NCI-H2227 (cell line): ENCODE data around the gene EDARADD.
"Not testable (repeated sequence)": the region's sequence is repeated elsewhere in the genome, so short reads cannot be mapped to it uniquely, and the experiment has no call there.

Source experiments
- DNase-seq: peaks from one replicate; lab custom pipeline; 2025; ENCODE audit not compliant: unreplicated experiment; lab: John Stamatoyannopoulos, UW

Gene EDARADD

GRCh38 chr1:236484310-236484971 lies 90.4 kb downstream of the EDARADD start:
- DNase-seq: no peak

GRCh38 chr1:236486356-236487002 lies 92.4 kb downstream of the EDARADD start:
- no peak for DNase-seq

GRCh38 chr1:236489161-236489560 lies 95.1 kb downstream of the EDARADD start:
- DNase-seq: not testable (repeated sequence)

- peak; percentile 70 for DNase-seq
Measured at GRCh38 chr1:236489710-236490377, 95.8 kb downstream of the EDARADD start.

- DNase-seq: no peak
Measured at GRCh38 chr1:236491469-236492136, 97.5 kb downstream of the EDARADD start.

- DNase-seq: no peak
Measured at GRCh38 chr1:236492378-236492777, 98.3 kb downstream of the EDARADD start.

GRCh38 chr1:236494082-236494481 lies 100.0 kb downstream of the EDARADD start:
- DNase-seq: no peak

GRCh38 chr1:236494586-236495466 lies 100.7 kb downstream of the EDARADD start:
- no peak for DNase-seq

GRCh38 chr1:236495467-236496112 lies 101.5 kb downstream of the EDARADD start:
- peak; percentile 12 for DNase-seq

GRCh38 chr1:236497908-236498307 lies 103.8 kb downstream of the EDARADD start:
- no peak for DNase-seq

- no peak for DNase-seq
Measured at GRCh38 chr1:236501093-236501492, 107.0 kb downstream of the EDARADD start.

GRCh38 chr1:236502579-236502971 lies 108.5 kb downstream of the EDARADD start:
- no peak for DNase-seq

- DNase-seq: peak; percentile 53
Measured at GRCh38 chr1:236502972-236503639, 109.0 kb downstream of the EDARADD start.

- DNase-seq: not testable (repeated sequence)
Measured at GRCh38 chr1:236504338-236504737, 110.3 kb downstream of the EDARADD start.

GRCh38 chr1:236507022-236507700 lies 113.1 kb downstream of the EDARADD start:
- no peak for DNase-seq

- DNase-seq: no peak
Measured at GRCh38 chr1:236508593-236509027, 114.5 kb downstream of the EDARADD start.

GRCh38 chr1:236509203-236509602 lies 115.1 kb downstream of the EDARADD start:
- DNase-seq: no peak

GRCh38 chr1:236509647-236510401 lies 115.7 kb downstream of the EDARADD start:
- no peak for DNase-seq
